Loucy (cell line): Measurements from ENCODE around the gene ZMYND8.

Experiments
- CTCF ChIP-seq: fragments of 200-600 bp; sonication (generic); conservative IDR thresholded peaks from 2 replicates; pipeline ENCODE4 v1.5.1; 2014; ENCODE audit warnings: mild to moderate bottlenecking, antibody characterized with exemption, low read length
- EZH2phosphoT487 ChIP-seq: fragments of 200-600 bp; IDR thresholded peaks from 2 replicates; pipeline ENCODE4 v1.6.1; 2018; ENCODE audit warnings: antibody characterized with exemption, mild to moderate bottlenecking, moderate library complexity, borderline replicate concordance

DNA sequence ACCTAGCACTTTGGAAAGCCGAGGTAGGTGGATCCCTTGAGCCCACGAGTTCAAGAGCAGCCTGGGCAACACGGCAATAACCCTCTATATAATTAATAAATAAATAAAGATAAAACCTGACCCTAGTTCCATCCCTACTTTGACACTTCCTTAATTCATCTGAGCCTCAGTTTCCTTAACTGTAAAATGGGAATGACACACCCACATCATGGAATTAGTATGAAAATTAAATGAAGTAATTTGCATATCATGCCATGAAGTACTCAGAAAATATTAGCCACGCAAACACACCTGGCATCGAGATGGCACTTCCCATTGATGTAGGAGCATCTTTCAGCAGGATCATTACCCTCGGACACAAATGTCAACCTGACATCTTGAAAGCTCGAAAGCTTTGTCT, 19.1 kb downstream of the ZMYND8 start:
- TF ChIP-seq CTCF (no peak), EZH2phosphoT487 (no peak)
